ENCODE results near the gene PSMF1. TPM values are rescaled to one million over a fixed set of nuclear protein-coding genes. Genes with fewer than 3 reads are reported as not detected.

The PSMF1 gene
- total and polyA plus RNA-seq, 2 of the 13 experiments (the other 11 are each of a cell fraction or from before 2014, with no cell fraction given), result 82.5 to 86.0 TPM

DNA sequence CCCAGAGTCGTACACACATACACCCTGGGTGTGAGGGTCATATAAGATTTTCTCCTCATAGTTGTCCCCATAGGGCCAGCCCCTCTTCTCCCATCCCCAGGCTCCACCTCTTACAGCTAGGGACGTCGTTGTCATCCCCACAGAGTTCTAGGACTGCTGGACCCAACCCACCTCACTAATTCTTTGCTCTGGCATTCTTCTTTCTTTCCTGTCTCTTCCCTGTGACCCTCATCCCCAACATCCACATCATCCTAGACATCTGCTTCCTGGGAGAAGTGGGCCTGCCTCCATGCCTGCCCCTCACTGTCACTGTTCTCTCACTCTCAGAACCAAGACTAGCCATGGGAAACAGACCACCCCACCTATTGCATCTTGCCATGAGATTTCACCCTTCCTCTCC lies 1.1 kb downstream of the PSMF1 start:
- Histone ChIP-seq H3K27me3 (ENCODE audit: control insufficient read depth in 1 of 2, insufficient read depth in 2 of 2, low read length in 2 of 2) (no peaks in the 10 kb centered on the region; a peak in 1 of 5 replicates), H3K4me1 (ENCODE audit: insufficient read depth, low read length) (peaks cover 71% of the 10 kb centered on the region), H3K9me3 (ENCODE audit: low read length) (no peaks in the 10 kb centered on the region), H3K79me2 (ENCODE audit: insufficient read depth, low read length) (peaks cover 55% of the 10 kb centered on the region), H3K4me3 (replicated peaks in 1 of 3; ENCODE audit: insufficient read depth in 1 of 3, low read depth in 2 of 3, low read length in 3 of 3) (peak overlapping the region; percentile 80 to 99 (median 93)), H3K9ac (ENCODE audit: insufficient read depth, low read depth, low read length) (peak overlapping the region; percentile 95), H3K36me3 (replicated peaks in 1 of 2; ENCODE audit: control insufficient read depth in 1 of 2, insufficient read depth in 2 of 2, low read length in 2 of 2) (peaks cover 3 to 25% of the 10 kb centered on the region in 2 experiments; a peak in 3 of 5 replicates), H3K4me2 (ENCODE audit: low read depth, low read length) (peak overlapping the region; percentile 98), H2AFZ (ENCODE audit: low read length) (no peak overlapping the region), H4K20me1 (ENCODE audit: insufficient read depth, low read length) (peaks cover 28% of the 10 kb centered on the region), H3K27ac (ENCODE audit: extremely low read length, insufficient read depth, low read length) (peak overlapping the region; percentile 72)
- no peak for ATAC-seq
- no TSS peak for BruUV-seq (replicated peaks)
- in situ Hi-C loops (cut with HindIII; ENCODE audit: extremely low pct_ligation_motif_present, low pct_unique_long_range_greater_than_20kb), result loop anchor here (5.0 kb wide), 1 partner anchor 68 kb away; no protein-coding TSS in a partner anchor
- intact Hi-C loops (cut with micrococcal nuclease; ENCODE audit: unreplicated experiment), result loop anchor here (2.0 to 10.0 kb wide), 2 partner anchors 67 to 275 kb away; partner anchors contain the start of gene FKBP1A
- DNase-seq (ENCODE audit: low spot score), result no peak
- ChIA-PET CTCF (ENCODE audit: low intra/inter-chr PET ratio, low total read pairs) (no interaction called here), POLR2A (interaction anchor here (1.0 to 1.4 kb wide), 2 partner anchors 9 to 13 kb away, joined by 3 read pairs; no protein-coding TSS in a partner anchor)
- no peak for FAIRE-seq
- 5% methylated on average over 3 of the region's 3 CpGs for WGBS (ENCODE audit: low lambda C conversion rate)
- TF ChIP-seq ZNF678 (CRISPR knock-in tag; IDR thresholded peaks at IDR 0.05) (peak; percentile 4; the same call in 1 of the 2 replicates), ZNF143 (CRISPR knock-in tag; IDR thresholded peaks at IDR 0.05) (0 out of 2 replicates have a peak, but pooled peaks have one; percentile 5), SAP130 (CRISPR knock-in tag; IDR thresholded peaks at IDR 0.05; ENCODE audit: low read depth) (no peak), MED1 (CRISPR knock-in tag; IDR thresholded peaks at IDR 0.05) (0 out of 2 replicates have a peak, but pooled peaks have one; percentile 9), ZNF530 (CRISPR knock-in tag; IDR thresholded peaks at IDR 0.05; ENCODE audit: low read depth) (no peak), ZBTB21 (CRISPR knock-in tag; IDR thresholded peaks at IDR 0.05) (no peak), ZNF589 (CRISPR knock-in tag; conservative IDR thresholded peaks at IDR 0.05) (0 out of 2 replicates have a peak, but pooled peaks have one; percentile 19), SMARCC2 (IDR thresholded peaks at IDR 0.05) (no peak), MIXL1 (CRISPR knock-in tag; IDR thresholded peaks at IDR 0.05) (no peak), CHCHD3 (CRISPR knock-in tag; IDR thresholded peaks at IDR 0.05) (no peak), TCF7L2 (IDR thresholded peaks at IDR 0.05; ENCODE audit: low read depth, low read length) (no peak), POLR2AphosphoS2 (IDR thresholded peaks at IDR 0.05; ENCODE audit: low read depth, low read length) (no peak), HDAC6 (IDR thresholded peaks at IDR 0.05; ENCODE audit: low read depth, low read length) (no peak), ZFX (CRISPR knock-in tag; IDR thresholded peaks at IDR 0.05; ENCODE audit: low read depth) (no peak), MEIS2 (CRISPR knock-in tag; IDR thresholded peaks at IDR 0.05) (0 out of 2 replicates have a peak, but pooled peaks have one; percentile 11), MED8 (CRISPR knock-in tag; IDR thresholded peaks at IDR 0.05; ENCODE audit: insufficient replicate concordance) (no peak), ZNF430 (CRISPR knock-in tag; IDR thresholded peaks at IDR 0.05) (no peak), CREB1 (IDR thresholded peaks at IDR 0.05) (no peak), CREB1 (CRISPR knock-in tag; IDR thresholded peaks at IDR 0.05) (no peak), ZNF792 (CRISPR knock-in tag; IDR thresholded peaks at IDR 0.05) (no peak), ZBTB7B (CRISPR knock-in tag; IDR thresholded peaks at IDR 0.05) (no peak), ZFP62 (CRISPR knock-in tag; IDR thresholded peaks at IDR 0.05) (no peak), GTF3A (CRISPR knock-in tag; conservative IDR thresholded peaks at IDR 0.05) (peak; percentile 69; the same call in 1 of the 2 replicates)
- TF ChIP-seq, protein P1, sequence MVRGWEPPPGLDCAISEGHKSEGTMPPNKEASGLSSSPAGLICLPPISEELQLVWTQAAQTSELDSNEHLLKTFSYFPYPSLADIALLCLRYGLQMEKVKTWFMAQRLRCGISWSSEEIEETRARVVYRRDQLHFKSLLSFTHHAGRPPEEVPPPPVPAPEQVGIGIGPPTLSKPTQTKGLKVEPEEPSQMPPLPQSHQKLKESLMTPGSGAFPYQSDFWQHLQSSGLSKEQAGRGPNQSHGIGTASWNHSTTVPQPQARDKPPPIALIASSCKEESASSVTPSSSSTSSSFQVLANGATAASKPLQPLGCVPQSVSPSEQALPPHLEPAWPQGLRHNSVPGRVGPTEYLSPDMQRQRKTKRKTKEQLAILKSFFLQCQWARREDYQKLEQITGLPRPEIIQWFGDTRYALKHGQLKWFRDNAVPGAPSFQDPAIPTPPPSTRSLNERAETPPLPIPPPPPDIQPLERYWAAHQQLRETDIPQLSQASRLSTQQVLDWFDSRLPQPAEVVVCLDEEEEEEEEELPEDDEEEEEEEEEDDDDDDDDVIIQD (CRISPR knock-in tag; IDR thresholded peaks at IDR 0.05; ENCODE audit: low read depth), result no peak
- TF ChIP-seq, protein P2, sequence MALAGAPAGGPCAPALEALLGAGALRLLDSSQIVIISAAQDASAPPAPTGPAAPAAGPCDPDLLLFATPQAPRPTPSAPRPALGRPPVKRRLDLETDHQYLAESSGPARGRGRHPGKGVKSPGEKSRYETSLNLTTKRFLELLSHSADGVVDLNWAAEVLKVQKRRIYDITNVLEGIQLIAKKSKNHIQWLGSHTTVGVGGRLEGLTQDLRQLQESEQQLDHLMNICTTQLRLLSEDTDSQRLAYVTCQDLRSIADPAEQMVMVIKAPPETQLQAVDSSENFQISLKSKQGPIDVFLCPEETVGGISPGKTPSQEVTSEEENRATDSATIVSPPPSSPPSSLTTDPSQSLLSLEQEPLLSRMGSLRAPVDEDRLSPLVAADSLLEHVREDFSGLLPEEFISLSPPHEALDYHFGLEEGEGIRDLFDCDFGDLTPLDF (CRISPR knock-in tag; IDR thresholded peaks at IDR 0.05), result no peak
- TF ChIP-seq, protein P3, sequence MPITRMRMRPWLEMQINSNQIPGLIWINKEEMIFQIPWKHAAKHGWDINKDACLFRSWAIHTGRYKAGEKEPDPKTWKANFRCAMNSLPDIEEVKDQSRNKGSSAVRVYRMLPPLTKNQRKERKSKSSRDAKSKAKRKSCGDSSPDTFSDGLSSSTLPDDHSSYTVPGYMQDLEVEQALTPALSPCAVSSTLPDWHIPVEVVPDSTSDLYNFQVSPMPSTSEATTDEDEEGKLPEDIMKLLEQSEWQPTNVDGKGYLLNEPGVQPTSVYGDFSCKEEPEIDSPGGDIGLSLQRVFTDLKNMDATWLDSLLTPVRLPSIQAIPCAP (CRISPR knock-in tag; IDR thresholded peaks at IDR 0.05; ENCODE audit: low read depth), result peak; percentile 59; the same call in 1 of the 2 replicates
